ENCODE results near the gene SDK1. TPM values are rescaled to one million over a fixed set of nuclear protein-coding genes. Genes with fewer than 3 reads are reported as not detected.

Gene SDK1
- total and polyA plus RNA-seq, 8 donors = 1.6 to 11.2 (median 6.6) TPM

DNA sequence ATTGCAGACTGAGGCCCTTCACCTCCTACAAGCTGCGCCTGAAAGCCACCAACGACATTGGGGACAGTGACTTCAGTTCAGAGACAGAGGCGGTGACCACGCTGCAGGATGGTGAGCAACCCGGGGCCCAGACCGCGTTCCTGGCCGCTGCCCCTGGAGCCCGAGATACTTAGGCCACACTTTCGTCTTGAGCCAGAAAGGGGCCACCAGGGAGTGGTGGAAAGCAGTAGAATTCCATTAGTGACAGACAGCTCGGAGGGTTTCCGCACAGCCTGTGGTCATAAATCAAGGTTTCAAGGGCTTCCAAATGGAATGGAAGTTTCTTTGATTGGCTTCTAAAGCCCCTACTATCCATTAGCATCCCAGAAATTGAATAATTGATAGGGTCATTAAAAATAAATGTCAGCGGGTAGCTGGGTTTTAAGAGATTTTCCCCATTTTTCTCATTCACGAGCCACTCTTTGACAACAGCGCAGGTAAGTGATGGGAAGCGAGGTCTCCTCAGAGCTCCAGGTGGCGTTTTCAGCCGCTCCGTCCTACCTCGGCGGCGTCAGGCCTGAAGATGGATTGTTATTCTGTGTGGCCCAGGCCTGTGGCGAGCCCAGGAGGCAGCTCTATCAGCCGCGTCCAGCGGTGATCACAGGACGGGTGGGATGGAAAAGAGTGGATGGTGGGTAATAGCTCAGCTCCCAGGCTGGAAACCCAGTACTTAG lies 857.5 kb downstream of the SDK1 start:
- WGBS, 5 donors = 92 to 95% (median 95%) methylated on average over 27 of the region's 27 CpGs
- H3K9me3 ChIP-seq = no peaks in the 10 kb centered on the region

DNA sequence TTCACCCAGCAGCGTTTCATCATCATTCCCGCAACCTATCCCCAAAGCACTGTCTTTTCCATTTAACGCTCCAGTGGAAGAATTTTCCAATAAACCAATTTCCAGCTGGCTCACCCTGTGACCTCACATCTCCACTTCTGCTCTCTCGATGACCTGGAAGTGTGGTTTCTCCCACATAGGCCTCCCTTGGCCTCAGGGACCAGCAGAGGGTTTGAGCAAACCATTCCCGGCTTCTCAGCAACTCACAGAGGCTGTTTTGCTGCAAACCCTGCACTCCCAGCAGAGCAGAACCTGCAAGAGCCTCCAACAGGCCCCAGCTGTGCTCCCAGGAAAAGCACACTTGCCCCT lies 858.1 kb downstream of the SDK1 start:
- DNase-seq = no peak
- TF ChIP-seq, protein P1, sequence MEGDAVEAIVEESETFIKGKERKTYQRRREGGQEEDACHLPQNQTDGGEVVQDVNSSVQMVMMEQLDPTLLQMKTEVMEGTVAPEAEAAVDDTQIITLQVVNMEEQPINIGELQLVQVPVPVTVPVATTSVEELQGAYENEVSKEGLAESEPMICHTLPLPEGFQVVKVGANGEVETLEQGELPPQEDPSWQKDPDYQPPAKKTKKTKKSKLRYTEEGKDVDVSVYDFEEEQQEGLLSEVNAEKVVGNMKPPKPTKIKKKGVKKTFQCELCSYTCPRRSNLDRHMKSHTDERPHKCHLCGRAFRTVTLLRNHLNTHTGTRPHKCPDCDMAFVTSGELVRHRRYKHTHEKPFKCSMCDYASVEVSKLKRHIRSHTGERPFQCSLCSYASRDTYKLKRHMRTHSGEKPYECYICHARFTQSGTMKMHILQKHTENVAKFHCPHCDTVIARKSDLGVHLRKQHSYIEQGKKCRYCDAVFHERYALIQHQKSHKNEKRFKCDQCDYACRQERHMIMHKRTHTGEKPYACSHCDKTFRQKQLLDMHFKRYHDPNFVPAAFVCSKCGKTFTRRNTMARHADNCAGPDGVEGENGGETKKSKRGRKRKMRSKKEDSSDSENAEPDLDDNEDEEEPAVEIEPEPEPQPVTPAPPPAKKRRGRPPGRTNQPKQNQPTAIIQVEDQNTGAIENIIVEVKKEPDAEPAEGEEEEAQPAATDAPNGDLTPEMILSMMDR (IDR thresholded peaks at IDR 0.05) = no peak
- no peak for TF ChIP-seq EP300 (IDR thresholded peaks at IDR 0.05)
- TF ChIP-seq POLR2AphosphoS5 (IDR thresholded peaks at IDR 0.05) = no peak
- no peak for TF ChIP-seq POLR2A (IDR thresholded peaks at IDR 0.05)
- whole genome bisulfite sequencing, 5 donors = 87 to 92% (median 89%) methylated on average over 5 of the region's 5 CpGs

More for the DNA sequence above, 857.5 kb downstream of the SDK1 start:
- no peak for DNase-seq
- Histone ChIP-seq H3K4me3 (no peak overlapping the region), H3K36me3 (no peaks in the 10 kb centered on the region), H3K4me1 (no peaks in the 10 kb centered on the region), H3K27me3 (no peaks in the 10 kb centered on the region), H3K27ac (no peak overlapping the region)
- TF ChIP-seq POLR2AphosphoS5 (IDR thresholded peaks at IDR 0.05) = no peak
- TF ChIP-seq POLR2A (IDR thresholded peaks at IDR 0.05) = no peak
- no peak for TF ChIP-seq EP300 (IDR thresholded peaks at IDR 0.05)
- TF ChIP-seq, protein P1 (IDR thresholded peaks at IDR 0.05) = no peak
- intact Hi-C loops (cut with DNase I; ENCODE audit: low total_unique reads) = no loop called here

DNA sequence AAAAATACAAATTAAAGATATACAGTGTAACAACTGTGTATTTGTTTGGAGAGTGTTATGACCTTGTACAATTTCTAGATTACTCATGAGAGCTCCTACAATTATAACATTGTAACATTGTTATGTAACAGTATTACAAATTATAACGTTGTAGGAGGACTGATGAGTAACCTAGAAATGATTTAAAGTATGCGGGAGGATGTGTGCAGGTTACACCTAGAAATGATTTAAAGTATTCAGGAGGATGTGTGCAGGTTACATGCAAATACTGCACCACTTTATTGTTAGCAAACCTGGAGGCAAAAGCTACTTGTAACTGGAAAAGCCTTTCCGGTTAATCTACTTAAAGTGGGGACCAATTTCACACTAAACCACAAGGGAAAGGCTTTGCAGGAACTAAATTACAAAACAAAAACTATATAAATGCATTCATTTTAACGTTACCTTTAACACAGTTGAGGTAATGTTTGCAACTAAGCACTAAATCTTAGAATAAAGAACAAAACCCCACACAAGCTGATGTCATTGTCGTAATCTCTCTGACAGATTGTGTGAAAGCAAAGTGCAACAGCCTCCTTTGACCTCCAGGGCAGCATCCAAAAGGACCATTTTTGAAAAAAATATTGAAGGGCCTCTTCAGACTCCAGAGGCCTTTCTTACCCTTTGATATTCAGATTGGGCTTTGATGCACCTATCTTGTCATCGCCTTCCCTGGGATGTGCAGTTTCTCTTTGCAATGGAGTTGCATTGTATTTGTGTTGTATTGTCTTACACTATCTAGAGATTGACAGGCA lies 858.9 kb downstream of the SDK1 start:
- WGBS, 5 donors = 76 to 82% (median 78%) methylated on average over 6 of the region's 6 CpGs
- intact Hi-C loops (cut with DNase I; ENCODE audit: low total_unique reads) = no loop called here
- no peaks in the 10 kb centered on the region for H3K4me1 ChIP-seq

More for the DNA sequence above, 858.1 kb downstream of the SDK1 start:
- no peaks in the 10 kb centered on the region for H3K4me1 ChIP-seq
- no peaks in the 10 kb centered on the region for H3K36me3 ChIP-seq
- intact Hi-C loops (cut with DNase I; ENCODE audit: low total_unique reads) = no loop called here
- H3K4me3 ChIP-seq = no peak overlapping the region
- H3K27me3 ChIP-seq = no peaks in the 10 kb centered on the region
- H3K27ac ChIP-seq = no peak overlapping the region
- no peaks in the 10 kb centered on the region for H3K9me3 ChIP-seq

DNA sequence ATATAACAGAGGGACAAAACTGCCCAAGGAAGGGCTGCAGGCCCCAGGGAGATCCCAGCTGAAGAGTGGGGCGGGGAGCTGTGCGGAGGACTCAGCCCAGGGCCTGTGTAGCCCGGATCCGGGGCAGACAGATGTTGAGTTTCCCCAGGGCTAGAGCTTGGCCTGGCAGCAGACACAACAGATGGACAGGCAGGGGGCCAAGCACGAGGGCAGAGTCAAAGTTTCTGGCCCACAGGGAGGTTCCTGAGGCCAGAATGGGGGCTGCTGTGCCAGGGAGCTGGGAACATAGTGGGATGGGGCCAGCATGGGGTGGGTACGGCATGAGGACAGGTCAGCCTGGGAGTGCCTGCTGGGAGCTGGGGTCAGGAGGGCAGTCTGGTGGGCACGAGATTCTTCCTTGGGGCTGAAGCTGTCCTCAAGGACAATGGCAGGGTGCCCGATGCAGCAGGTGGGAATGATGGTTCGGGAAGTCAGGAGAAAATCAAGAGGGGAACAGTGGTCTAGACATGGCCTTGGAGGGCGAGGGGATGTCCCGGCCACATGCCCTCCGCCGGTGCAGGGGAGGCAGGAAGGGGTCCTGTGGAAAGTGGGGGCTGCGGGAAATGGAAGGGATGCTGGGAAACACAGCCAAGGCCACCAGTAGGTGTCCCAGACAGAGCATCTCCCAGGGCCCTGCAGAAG lies 862.0 kb downstream of the SDK1 start:
- DNase-seq = peak in 1 of 2 donors; percentile 15
- H3K9me3 ChIP-seq = no peaks in the 10 kb centered on the region
- intact Hi-C loops (cut with DNase I; ENCODE audit: low total_unique reads) = no loop called here
- H3K4me1 ChIP-seq = no peaks in the 10 kb centered on the region
- H3K27me3 ChIP-seq = no peaks in the 10 kb centered on the region
- H3K36me3 ChIP-seq = no peaks in the 10 kb centered on the region
- no peak overlapping the region for H3K4me3 ChIP-seq
- WGBS, 5 donors = 78 to 89% (median 85%) methylated on average over 14 of the region's 14 CpGs
- no peak for TF ChIP-seq POLR2A (IDR thresholded peaks at IDR 0.05)
- TF ChIP-seq, protein P1 (IDR thresholded peaks at IDR 0.05) = no peak
- no peak for TF ChIP-seq POLR2AphosphoS5 (IDR thresholded peaks at IDR 0.05)
- TF ChIP-seq EP300 (IDR thresholded peaks at IDR 0.05) = no peak
- no peak overlapping the region for H3K27ac ChIP-seq

More for the DNA sequence above, 858.9 kb downstream of the SDK1 start:
- DNase-seq = no peak
- Histone ChIP-seq H3K27me3 (no peaks in the 10 kb centered on the region), H3K9me3 (no peaks in the 10 kb centered on the region), H3K27ac (no peak overlapping the region), H3K36me3 (no peaks in the 10 kb centered on the region), H3K4me3 (no peak overlapping the region)
- TF ChIP-seq POLR2A (IDR thresholded peaks at IDR 0.05) (no peak), POLR2AphosphoS5 (IDR thresholded peaks at IDR 0.05) (no peak), EP300 (IDR thresholded peaks at IDR 0.05) (no peak)
- TF ChIP-seq, protein P1 (IDR thresholded peaks at IDR 0.05) = no peak
